Spleen (tissue), 7 donors: ENCODE data around the gene HOXA2.

Experiments
- POLR2AphosphoS5 ChIP-seq, 3 donors: sonication (generic); formaldehyde crosslinking; IDR thresholded peaks; one replicate each; pipeline ENCODE4 v1.5.1; 2017; ENCODE audit warnings: antibody characterized with exemption in 3 of 3
- TF ChIP-seq, protein P1 (sequence below), 11 experiments: fragments of 200-600 bp in 7 of 11; fragments of 450-650 bp in 4 of 11; sonication (generic) in 4 of 11; IDR thresholded peaks in 8 of 11; conservative IDR thresholded peaks in 3 of 11; 1 replicate in 7 of 11; 2 replicates in 4 of 11; pipeline versions ENCODE4 v1.4.0 to v1.8.0; 2016 to 2021; ENCODE audit warnings: antibody characterized with exemption in 11 of 11, inconsistent platforms in 4 of 11, mild to moderate bottlenecking in 1 of 11
- donor health status: DM: no; HTN: no; CAD: no; lungs with moderate emphysema.
- donor health status: DM: no; HTN: no; CAD: no.
- donor health status: DM: no; HTN: no; CAD: no.

DNA sequence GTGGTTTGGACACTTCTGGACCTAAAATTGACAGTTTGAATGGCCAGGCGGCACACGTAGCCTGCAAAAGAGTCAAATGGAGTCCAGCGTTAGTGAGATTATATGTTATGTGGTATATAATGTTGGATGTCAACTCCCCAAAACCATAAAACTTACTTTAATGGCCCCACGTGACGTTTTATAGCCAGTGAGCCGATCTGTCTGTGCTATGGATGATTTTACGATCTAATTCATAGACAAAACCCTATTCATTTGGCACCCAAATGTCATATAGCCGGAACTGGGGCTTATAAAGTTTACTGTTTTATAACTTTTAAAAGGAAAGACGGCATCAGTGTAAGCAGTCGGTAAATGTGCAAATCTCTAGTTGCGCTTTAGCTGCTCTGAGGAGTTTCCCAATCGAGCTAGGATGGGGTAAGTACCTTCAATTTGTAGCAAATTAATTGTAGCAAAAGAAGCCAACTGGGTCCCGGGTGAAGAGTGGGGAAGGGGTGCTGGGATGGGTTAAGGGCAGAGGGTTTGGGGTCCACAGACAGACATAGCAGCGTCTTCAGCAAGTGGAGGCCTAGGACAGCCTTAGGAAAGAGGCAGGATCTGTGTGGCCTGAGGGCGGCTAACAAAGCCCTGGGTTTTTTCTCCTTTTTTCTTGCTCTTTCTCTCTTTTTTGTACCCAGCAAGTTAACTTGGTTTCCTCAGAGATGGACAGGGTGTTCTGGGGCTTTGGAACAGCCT is 37.8 kb upstream of the HOXA2 start:
- TF ChIP-seq, protein P1, sequence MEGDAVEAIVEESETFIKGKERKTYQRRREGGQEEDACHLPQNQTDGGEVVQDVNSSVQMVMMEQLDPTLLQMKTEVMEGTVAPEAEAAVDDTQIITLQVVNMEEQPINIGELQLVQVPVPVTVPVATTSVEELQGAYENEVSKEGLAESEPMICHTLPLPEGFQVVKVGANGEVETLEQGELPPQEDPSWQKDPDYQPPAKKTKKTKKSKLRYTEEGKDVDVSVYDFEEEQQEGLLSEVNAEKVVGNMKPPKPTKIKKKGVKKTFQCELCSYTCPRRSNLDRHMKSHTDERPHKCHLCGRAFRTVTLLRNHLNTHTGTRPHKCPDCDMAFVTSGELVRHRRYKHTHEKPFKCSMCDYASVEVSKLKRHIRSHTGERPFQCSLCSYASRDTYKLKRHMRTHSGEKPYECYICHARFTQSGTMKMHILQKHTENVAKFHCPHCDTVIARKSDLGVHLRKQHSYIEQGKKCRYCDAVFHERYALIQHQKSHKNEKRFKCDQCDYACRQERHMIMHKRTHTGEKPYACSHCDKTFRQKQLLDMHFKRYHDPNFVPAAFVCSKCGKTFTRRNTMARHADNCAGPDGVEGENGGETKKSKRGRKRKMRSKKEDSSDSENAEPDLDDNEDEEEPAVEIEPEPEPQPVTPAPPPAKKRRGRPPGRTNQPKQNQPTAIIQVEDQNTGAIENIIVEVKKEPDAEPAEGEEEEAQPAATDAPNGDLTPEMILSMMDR (IDR thresholded peaks at IDR 0.05 in 8 of 11, conservative IDR thresholded peaks at IDR 0.05 in 3 of 11), result no peak
- TF ChIP-seq POLR2AphosphoS5 (IDR thresholded peaks at IDR 0.05), result no peak
